ENCODE data around the gene CDK16. TPM values are rescaled to one million over a fixed set of nuclear protein-coding genes. Genes with fewer than 3 reads are reported as not detected.

The CDK16 gene
- total RNA-seq: 100 to 1,000 TPM; 108 to 164 (median 120) TPM
- polyA plus RNA-seq: 104 TPM
- long read RNA-seq, donor 1, transcript CDK16-202 (16 exons, 3,144 nt): major isoform, 377 of 465 reads
- long read RNA-seq, donor 1, partial matches to known transcripts: 34 of 465 reads
- long read RNA-seq, donor 1, other reads (novel, unspliced or antisense): 50 of 465 reads
- long read RNA-seq, donor 2, transcript CDK16-202 (16 exons, 3,144 nt): major isoform, 123 of 165 reads
- long read RNA-seq, donor 2, partial matches to known transcripts: 6 of 165 reads
- long read RNA-seq, donor 2, other reads (novel, unspliced or antisense): 34 of 165 reads
- long read RNA-seq, donor 3, transcript CDK16-202 (16 exons, 3,144 nt): major isoform, 498 of 661 reads
- long read RNA-seq, donor 3, transcript CDK16-204 (16 exons, 3,158 nt): minor isoform, 11 of 661 reads
- long read RNA-seq, donor 3, partial matches to known transcripts: 63 of 661 reads
- long read RNA-seq, donor 3, other reads (novel, unspliced or antisense): 88 of 661 reads
- long read RNA-seq, donor 4, transcript CDK16-202 (16 exons, 3,144 nt): major isoform, 140 of 198 reads
- long read RNA-seq, donor 4, partial matches to known transcripts: 17 of 198 reads
- long read RNA-seq, donor 4, other reads (novel, unspliced or antisense): 37 of 198 reads

- Histone ChIP-seq H3K4me3 (ENCODE audit: low read length) (peak within 1 kb of the TSS; percentile 84), H3K4me1 (ENCODE audit: control insufficient read depth, insufficient read depth, low read length) (peaks cover 7% of the 10 kb centered on the region), H3K27ac (ENCODE audit: low read length) (peak within 1 kb of the TSS; percentile 98), H3K9me3 (ENCODE audit: control insufficient read depth, low read length) (no peaks in the 10 kb centered on the region), H3K27me3 (ENCODE audit: control insufficient read depth, insufficient read depth) (no peaks in the 10 kb centered on the region)
- ATAC-seq (peak; percentile 79 to 81), DNase-seq (peak; percentile 82 to 94 (median 89))
- WGBS: under 1% methylated on average over 61 of the region's 61 CpGs
- intact Hi-C loops (cut with DNase I): no loop called here
Observed at GRCh38 chrX:47218280-47218919, at the start of gene CDK16. Gene CDK16, plus strand, starts transcription at chrX:47218681. Its CDS starts 4,877 bp downstream, at chrX:47223558.

DNA sequence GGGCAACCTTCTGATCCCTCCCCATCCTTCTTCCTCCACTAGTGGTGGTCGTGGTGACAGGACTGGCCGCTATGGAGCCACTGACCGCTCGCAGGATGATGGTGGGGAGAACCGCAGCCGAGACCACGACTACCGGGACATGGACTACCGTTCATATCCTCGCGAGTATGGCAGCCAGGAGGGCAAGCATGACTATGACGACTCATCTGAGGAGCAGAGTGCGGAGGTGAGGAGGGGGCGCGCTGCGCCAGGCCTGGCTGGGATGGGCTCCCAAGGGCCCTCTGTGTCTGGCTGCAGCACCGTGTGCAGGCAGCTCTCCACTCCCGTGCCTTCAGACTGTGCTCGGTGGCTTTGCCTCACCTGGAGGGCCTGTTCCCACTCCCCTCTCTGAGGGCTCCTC, 49.2 kb upstream of the CDK16 start:
- Histone ChIP-seq H3K27me3 (ENCODE audit: control insufficient read depth, insufficient read depth) (no peaks in the 10 kb centered on the region), H3K27ac (ENCODE audit: low read length) (no peak overlapping the region), H3K4me3 (ENCODE audit: low read length) (no peak overlapping the region), H3K4me1 (ENCODE audit: control insufficient read depth, insufficient read depth, low read length) (no peaks in the 10 kb centered on the region), H3K9me3 (ENCODE audit: control insufficient read depth, low read length) (no peaks in the 10 kb centered on the region)
- 93% methylated on average over 19 of the region's 19 CpGs for WGBS
- intact Hi-C loops (cut with DNase I): no loop called here
- DNase-seq (peak in 1 of 3 donors; percentile 51), ATAC-seq (peak in 1 of 2 donors; percentile 5)

DNA sequence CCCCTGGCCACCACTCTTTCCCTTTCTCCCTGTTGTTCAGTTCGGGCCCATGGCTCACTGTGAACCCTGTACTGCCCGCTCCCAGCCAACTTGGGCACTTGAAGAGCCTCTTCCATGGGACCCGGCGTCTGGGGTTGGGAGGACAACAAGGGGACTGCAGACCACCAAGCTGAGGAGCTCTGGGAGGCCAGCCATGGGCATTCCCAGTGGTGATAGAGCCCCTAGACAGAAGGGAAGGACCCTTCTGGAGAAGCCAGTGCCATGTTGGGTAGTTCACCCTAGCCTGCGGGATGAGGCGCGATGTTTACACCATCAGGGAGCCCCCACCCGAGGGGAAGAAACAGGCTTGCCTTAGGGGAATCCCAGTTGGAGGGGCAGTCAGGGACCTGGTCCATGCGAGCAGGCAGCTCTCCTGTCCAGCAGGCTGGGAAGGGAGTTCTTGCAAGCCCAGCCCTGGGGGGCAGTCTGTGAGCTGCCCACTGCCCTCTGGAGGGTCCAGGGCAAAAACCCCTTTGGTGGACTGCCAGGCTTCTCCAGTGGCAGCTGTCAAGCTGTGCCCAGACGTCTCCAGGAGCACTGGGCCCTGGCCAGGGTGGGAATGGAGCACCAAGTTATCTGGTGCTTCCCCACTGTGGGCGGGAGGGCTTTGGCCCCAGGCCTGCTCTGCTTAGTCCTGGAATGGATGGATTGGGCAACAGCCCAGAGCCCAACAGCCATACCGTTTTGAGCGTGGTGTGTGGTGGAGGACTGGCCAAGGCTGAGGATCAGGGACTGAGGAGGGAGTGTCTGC, 48.6 kb upstream of the CDK16 start:
- WGBS: 64% methylated on average over 13 of the region's 13 CpGs
- intact Hi-C loops (cut with DNase I): no loop called here
- H3K4me1 ChIP-seq (ENCODE audit: control insufficient read depth, insufficient read depth, low read length): no peaks in the 10 kb centered on the region
- peak; percentile 55 to 83 (median 76) for DNase-seq
- H3K27me3 ChIP-seq (ENCODE audit: control insufficient read depth, insufficient read depth): no peaks in the 10 kb centered on the region
- H3K27ac ChIP-seq (ENCODE audit: low read length): no peak overlapping the region
- no peaks in the 10 kb centered on the region for H3K9me3 ChIP-seq (ENCODE audit: control insufficient read depth, low read length)
- no peak overlapping the region for H3K4me3 ChIP-seq (ENCODE audit: low read length)
- peak; percentile 71 to 88 for ATAC-seq

- Histone ChIP-seq H3K4me3 (ENCODE audit: low read length) (no peak overlapping the region), H3K9me3 (ENCODE audit: control insufficient read depth, low read length) (no peaks in the 10 kb centered on the region), H3K27me3 (ENCODE audit: control insufficient read depth, insufficient read depth) (no peaks in the 10 kb centered on the region), H3K4me1 (ENCODE audit: control insufficient read depth, insufficient read depth, low read length) (no peaks in the 10 kb centered on the region), H3K27ac (ENCODE audit: low read length) (no peak overlapping the region)
- DNase-seq (no peak), ATAC-seq (no peak)
- intact Hi-C loops (cut with DNase I): no loop called here
- 85% methylated on average over 33 of the region's 34 CpGs for WGBS
Observed at GRCh38 chrX:47170861-47171692, 47.4 kb upstream of the CDK16 start.

DNA sequence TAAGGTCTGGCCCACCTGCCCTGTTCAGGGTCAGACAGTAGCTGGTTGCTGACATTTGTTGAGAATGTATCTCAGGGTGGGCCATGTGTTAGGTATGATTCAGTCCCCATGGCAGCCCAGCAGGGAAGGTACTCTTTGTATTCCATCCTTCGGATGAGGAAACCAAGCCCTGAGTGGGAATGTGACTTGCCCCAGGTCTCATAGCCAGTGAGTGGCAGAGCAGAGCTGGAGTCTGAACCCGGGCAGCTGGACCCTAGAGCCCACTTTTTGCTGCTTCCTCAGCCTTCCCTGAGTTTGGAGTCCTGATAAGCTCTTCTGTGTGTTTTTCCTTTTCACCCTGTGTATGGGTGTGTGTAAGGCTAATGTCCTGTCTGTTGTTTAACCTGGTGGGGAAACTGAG, 46.5 kb upstream of the CDK16 start:
- Histone ChIP-seq H3K4me3 (ENCODE audit: low read length) (no peak overlapping the region), H3K27ac (ENCODE audit: low read length) (no peak overlapping the region), H3K4me1 (ENCODE audit: control insufficient read depth, insufficient read depth, low read length) (no peaks in the 10 kb centered on the region), H3K27me3 (ENCODE audit: control insufficient read depth, insufficient read depth) (no peaks in the 10 kb centered on the region), H3K9me3 (ENCODE audit: control insufficient read depth, low read length) (no peaks in the 10 kb centered on the region)
- intact Hi-C loops (cut with DNase I): no loop called here
- 98% methylated on average over 2 of the region's 2 CpGs for WGBS
- no peak for DNase-seq
- no peak for ATAC-seq

- no peak overlapping the region for H3K4me3 ChIP-seq (ENCODE audit: low read length)
- no peaks in the 10 kb centered on the region for H3K27me3 ChIP-seq (ENCODE audit: control insufficient read depth, insufficient read depth)
- no peak for DNase-seq
- ATAC-seq: no peak
- 91% methylated on average over 7 of the region's 7 CpGs for WGBS
- no peak overlapping the region for H3K27ac ChIP-seq (ENCODE audit: low read length)
- H3K4me1 ChIP-seq (ENCODE audit: control insufficient read depth, insufficient read depth, low read length): no peaks in the 10 kb centered on the region
- intact Hi-C loops (cut with DNase I): no loop called here
- H3K9me3 ChIP-seq (ENCODE audit: control insufficient read depth, low read length): no peaks in the 10 kb centered on the region
Observed at GRCh38 chrX:47172549-47172948, 45.9 kb upstream of the CDK16 start.

GRCh38 chrX:47172971-47173792, 45.3 kb upstream of the CDK16 start:
- WGBS: 83% methylated on average over 18 of the region's 18 CpGs

GRCh38 chrX:47174376-47174775, 44.1 kb upstream of the CDK16 start:
- no peaks in the 10 kb centered on the region for H3K9me3 ChIP-seq (ENCODE audit: control insufficient read depth, low read length)
- H3K4me3 ChIP-seq (ENCODE audit: low read length): no peak overlapping the region
- DNase-seq (no peak), ATAC-seq (no peak)
- no peaks in the 10 kb centered on the region for H3K4me1 ChIP-seq (ENCODE audit: control insufficient read depth, insufficient read depth, low read length)
- no peaks in the 10 kb centered on the region for H3K27me3 ChIP-seq (ENCODE audit: control insufficient read depth, insufficient read depth)
- no peak overlapping the region for H3K27ac ChIP-seq (ENCODE audit: low read length)
- WGBS: 89% methylated on average over 12 of the region's 12 CpGs
- intact Hi-C loops (cut with DNase I): no loop called here

More at GRCh38 chrX:47172971-47173792, 45.3 kb upstream of the CDK16 start:
- intact Hi-C loops (cut with DNase I): no loop called here
- Histone ChIP-seq H3K27ac (ENCODE audit: low read length) (no peak overlapping the region), H3K27me3 (ENCODE audit: control insufficient read depth, insufficient read depth) (no peaks in the 10 kb centered on the region), H3K9me3 (ENCODE audit: control insufficient read depth, low read length) (no peaks in the 10 kb centered on the region), H3K4me1 (ENCODE audit: control insufficient read depth, insufficient read depth, low read length) (no peaks in the 10 kb centered on the region), H3K4me3 (ENCODE audit: low read length) (no peak overlapping the region)
- ATAC-seq: no peak
- DNase-seq: no peak

DNA sequence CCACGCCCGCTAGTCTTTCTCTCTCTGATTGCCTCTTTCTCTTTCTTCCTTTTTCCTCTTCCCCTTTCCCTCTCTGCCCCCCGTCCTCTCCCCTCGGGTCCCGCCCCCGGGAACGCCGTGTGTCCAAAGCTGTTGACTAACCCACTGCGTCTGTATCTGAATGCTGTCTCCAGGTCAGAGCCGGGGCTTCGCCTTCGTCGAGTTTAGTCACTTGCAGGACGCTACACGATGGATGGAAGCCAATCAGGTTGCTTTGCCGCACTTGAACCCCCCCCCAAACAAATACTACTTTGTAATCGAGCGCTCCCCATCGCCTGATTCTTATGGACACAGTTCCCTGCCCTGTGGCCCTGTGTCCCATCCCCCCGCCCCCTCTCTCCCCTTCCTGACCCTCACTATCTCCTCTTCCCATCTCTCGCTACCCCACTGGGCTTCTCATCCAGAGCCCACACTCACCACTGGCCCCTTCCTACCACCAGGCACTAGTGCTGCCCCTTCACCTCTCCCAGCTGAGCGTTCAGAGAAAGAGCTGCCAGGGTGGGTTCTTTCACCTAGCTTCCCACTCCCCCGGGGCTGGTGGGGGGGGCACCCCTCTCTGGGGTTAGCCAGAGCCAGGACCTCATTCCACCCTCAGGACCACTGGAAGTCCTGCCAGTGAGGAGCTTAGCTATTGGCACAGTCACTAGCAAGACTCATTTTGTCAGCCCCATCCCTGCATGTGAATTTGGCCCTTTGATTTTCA, 43.5 kb upstream of the CDK16 start:
- H3K4me3 ChIP-seq (ENCODE audit: low read length): no peak overlapping the region
- WGBS: 86% methylated on average over 23 of the region's 23 CpGs
- no peaks in the 10 kb centered on the region for H3K4me1 ChIP-seq (ENCODE audit: control insufficient read depth, insufficient read depth, low read length)
- intact Hi-C loops (cut with DNase I): no loop called here
- DNase-seq (no peak), ATAC-seq (no peak)
- no peak overlapping the region for H3K27ac ChIP-seq (ENCODE audit: low read length)
- H3K9me3 ChIP-seq (ENCODE audit: control insufficient read depth, low read length): no peaks in the 10 kb centered on the region
- H3K27me3 ChIP-seq (ENCODE audit: control insufficient read depth, insufficient read depth): no peaks in the 10 kb centered on the region

Measured in right cardiac atrium (tissue), 5 donors.